Right forelimb (tissue), 1 donor: ENCODE data around the gene TUBGCP2.

Source experiments
- DNase-seq: peaks from one replicate; pipeline ENCODE4 v3.0.0-alpha.2; 2018

TUBGCP2 gene

GRCh38 chr10:133298466-133298865 lies 10.2 kb downstream of the TUBGCP2 start:
- no peak for DNase-seq

GRCh38 chr10:133297504-133297903 lies 11.2 kb downstream of the TUBGCP2 start:
- no peak for DNase-seq

GRCh38 chr10:133295426-133296320 lies 13.0 kb downstream of the TUBGCP2 start:
- DNase-seq: no peak

- DNase-seq: no peak
These were observed 14.5 kb downstream of the TUBGCP2 start for GRCh38 chr10:133294189-133294588.

GRCh38 chr10:133293810-133294119 lies 14.9 kb downstream of the TUBGCP2 start:
- no peak for DNase-seq

- DNase-seq: no peak
These were observed 15.5 kb downstream of the TUBGCP2 start for GRCh38 chr10:133292919-133293809.

- no peak for DNase-seq
These were observed 18.9 kb downstream of the TUBGCP2 start for GRCh38 chr10:133289761-133290160.

- no peak for DNase-seq
These were observed 20.7 kb downstream of the TUBGCP2 start for GRCh38 chr10:133287832-133288500.

- DNase-seq: no peak
These were observed 22.3 kb downstream of the TUBGCP2 start for GRCh38 chr10:133286366-133286765.

GRCh38 chr10:133285217-133285616 lies 23.5 kb downstream of the TUBGCP2 start:
- no peak for DNase-seq

- no peak for DNase-seq
These were observed 24.7 kb downstream of the TUBGCP2 start for GRCh38 chr10:133283931-133284330.

GRCh38 chr10:133282846-133283390 lies 25.8 kb downstream of the TUBGCP2 start:
- no peak for DNase-seq

- DNase-seq: no peak
These were observed 26.9 kb downstream of the TUBGCP2 start for GRCh38 chr10:133281628-133282372.

GRCh38 chr10:133281084-133281483 lies 27.6 kb downstream of the TUBGCP2 start:
- DNase-seq: no peak

GRCh38 chr10:133280391-133281059 lies 28.1 kb downstream of the TUBGCP2 start:
- no peak for DNase-seq

- no peak for DNase-seq
These were observed 29.1 kb downstream of the TUBGCP2 start for GRCh38 chr10:133279326-133280226.

- no peak for DNase-seq
These were observed 30.0 kb downstream of the TUBGCP2 start for GRCh38 chr10:133278577-133279265.

- no peak for DNase-seq
These were observed 30.6 kb downstream of the TUBGCP2 start for GRCh38 chr10:133277993-133278576.

GRCh38 chr10:133277277-133277992 lies 31.2 kb downstream of the TUBGCP2 start:
- no peak for DNase-seq
